HepG2 (cell line): ENCODE measurements around the gene PEX11A.

Experiments used
- BORCS8-MEF2B ChIP-seq: sonication (generic); formaldehyde crosslinking; IDR thresholded peaks from 2 replicates; pipeline ENCODE4 v1.8.0; 2022; ENCODE audit warnings: mild to moderate bottlenecking, missing genetic modification reagents
- EZH2 ChIP-seq: conservative IDR thresholded peaks from 2 replicates; pipeline ENCODE4 v1.6.1; 2012; ENCODE audit warnings: mild to moderate bottlenecking, low read depth, low read length, moderate library complexity
- FLYWCH1 ChIP-seq: sonication (generic); formaldehyde crosslinking; IDR thresholded peaks from 2 replicates; pipeline ENCODE4 v1.8.1; 2023; ENCODE audit warnings: mild to moderate bottlenecking, missing genetic modification reagents
- FOXC1 ChIP-seq: sonication (generic); formaldehyde crosslinking; IDR thresholded peaks from 2 replicates; pipeline ENCODE4 v1.8.0; 2022; ENCODE audit warnings: mild to moderate bottlenecking, missing genetic modification reagents, borderline replicate concordance
- KLF11 ChIP-seq: IDR thresholded peaks from 2 replicates; pipeline ENCODE4 v1.6.1; 2016; ENCODE audit warnings: missing compliant biosample characterization
- MAFK ChIP-seq, 2 experiments: IDR thresholded peaks in 1 of 2; conservative IDR thresholded peaks in 1 of 2; 2 replicates each; pipeline ENCODE4 v1.6.1; 2011; ENCODE audit warnings: improper control_type of control experiment in 2 of 2, low read length in 2 of 2
- NFE2 ChIP-seq: sonication (generic); formaldehyde crosslinking; IDR thresholded peaks from 2 replicates; pipeline ENCODE4 v1.4.0; 2020; ENCODE audit warnings: missing genetic modification reagents
- RFX5 ChIP-seq: IDR thresholded peaks from 2 replicates; pipeline ENCODE4 v1.6.1; 2011; ENCODE audit warnings: low read depth, low read length, improper control_type of control experiment
- TBP ChIP-seq: sonication (generic); formaldehyde crosslinking; IDR thresholded peaks from 2 replicates; pipeline ENCODE4 v1.5.0; 2020; ENCODE audit warnings: missing genetic modification reagents
- ZFP36L1 ChIP-seq: sonication (generic); formaldehyde crosslinking; IDR thresholded peaks from 2 replicates; pipeline ENCODE4 v1.8.0; 2022; ENCODE audit warnings: mild to moderate bottlenecking, missing genetic modification reagents, moderate library complexity
- TF ChIP-seq, protein P1 (sequence below): sonication (generic); formaldehyde crosslinking; IDR thresholded peaks from 2 replicates; pipeline ENCODE4 v1.8.0; 2022; ENCODE audit warnings: mild to moderate bottlenecking, missing genetic modification reagents, moderate library complexity
- TF ChIP-seq, protein P2 (sequence below): sonication (generic); formaldehyde crosslinking; IDR thresholded peaks from 2 replicates; pipeline ENCODE4 v1.5.0; 2020; ENCODE audit warnings: missing genetic modification reagents, mild to moderate bottlenecking, borderline replicate concordance
- TF ChIP-seq, protein P3 (sequence below): sonication (generic); formaldehyde crosslinking; IDR thresholded peaks from 2 replicates; pipeline ENCODE4 v1.5.0; 2020; ENCODE audit warnings: mild to moderate bottlenecking, missing genetic modification reagents, moderate library complexity

DNA sequence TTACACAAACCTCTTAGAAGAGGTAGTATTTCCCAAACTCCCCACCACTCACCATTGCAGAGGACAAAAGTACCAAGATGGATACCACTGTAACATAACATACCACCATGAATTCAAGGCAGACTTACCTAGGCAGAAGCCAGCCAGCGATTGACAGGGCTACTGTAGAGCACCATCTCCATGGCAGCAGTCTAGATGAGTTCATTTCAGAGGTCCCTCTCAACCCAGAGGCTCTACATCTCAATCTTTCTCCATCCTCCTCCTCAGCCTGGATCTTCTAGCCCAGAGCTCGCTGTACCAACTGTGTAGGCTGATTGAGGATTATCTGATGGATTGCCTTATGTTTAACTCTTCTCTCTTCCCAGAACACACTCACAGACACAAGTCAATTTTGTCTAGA, 9.4 kb downstream of the PEX11A start:
- no peak for TF ChIP-seq FLYWCH1 (CRISPR knock-in tag)
- no peak for TF ChIP-seq FOXC1 (CRISPR knock-in tag)
- no peak for TF ChIP-seq BORCS8-MEF2B
- TF ChIP-seq, protein P1, sequence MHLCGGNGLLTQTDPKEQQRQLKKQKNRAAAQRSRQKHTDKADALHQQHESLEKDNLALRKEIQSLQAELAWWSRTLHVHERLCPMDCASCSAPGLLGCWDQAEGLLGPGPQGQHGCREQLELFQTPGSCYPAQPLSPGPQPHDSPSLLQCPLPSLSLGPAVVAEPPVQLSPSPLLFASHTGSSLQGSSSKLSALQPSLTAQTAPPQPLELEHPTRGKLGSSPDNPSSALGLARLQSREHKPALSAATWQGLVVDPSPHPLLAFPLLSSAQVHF (CRISPR knock-in tag): no peak
- TF ChIP-seq, protein P2, sequence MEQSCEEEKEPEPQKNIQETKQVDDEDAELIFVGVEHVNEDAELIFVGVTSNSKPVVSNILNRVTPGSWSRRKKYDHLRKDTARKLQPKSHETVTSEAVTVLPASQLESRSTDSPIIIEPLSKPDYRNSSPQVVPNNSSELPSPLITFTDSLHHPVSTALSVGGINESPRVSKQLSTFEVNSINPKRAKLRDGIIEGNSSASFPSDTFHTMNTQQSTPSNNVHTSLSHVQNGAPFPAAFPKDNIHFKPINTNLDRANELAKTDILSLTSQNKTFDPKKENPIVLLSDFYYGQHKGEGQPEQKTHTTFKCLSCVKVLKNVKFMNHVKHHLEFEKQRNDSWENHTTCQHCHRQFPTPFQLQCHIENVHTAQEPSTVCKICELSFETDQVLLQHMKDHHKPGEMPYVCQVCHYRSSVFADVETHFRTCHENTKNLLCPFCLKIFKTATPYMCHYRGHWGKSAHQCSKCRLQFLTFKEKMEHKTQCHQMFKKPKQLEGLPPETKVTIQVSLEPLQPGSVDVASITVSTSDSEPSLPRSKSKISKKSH: no peak
- no peak for TF ChIP-seq ZFP36L1 (CRISPR knock-in tag)
- no peak for TF ChIP-seq EZH2
- TF ChIP-seq KLF11 (CRISPR knock-in tag): no peak
- no peak for TF ChIP-seq MAFK (conservative IDR thresholded peaks at IDR 0.05 in 1 of 2, IDR thresholded peaks at IDR 0.05 in 1 of 2; ENCODE audit: low read length in 2 of 2)
- TF ChIP-seq, protein P3, sequence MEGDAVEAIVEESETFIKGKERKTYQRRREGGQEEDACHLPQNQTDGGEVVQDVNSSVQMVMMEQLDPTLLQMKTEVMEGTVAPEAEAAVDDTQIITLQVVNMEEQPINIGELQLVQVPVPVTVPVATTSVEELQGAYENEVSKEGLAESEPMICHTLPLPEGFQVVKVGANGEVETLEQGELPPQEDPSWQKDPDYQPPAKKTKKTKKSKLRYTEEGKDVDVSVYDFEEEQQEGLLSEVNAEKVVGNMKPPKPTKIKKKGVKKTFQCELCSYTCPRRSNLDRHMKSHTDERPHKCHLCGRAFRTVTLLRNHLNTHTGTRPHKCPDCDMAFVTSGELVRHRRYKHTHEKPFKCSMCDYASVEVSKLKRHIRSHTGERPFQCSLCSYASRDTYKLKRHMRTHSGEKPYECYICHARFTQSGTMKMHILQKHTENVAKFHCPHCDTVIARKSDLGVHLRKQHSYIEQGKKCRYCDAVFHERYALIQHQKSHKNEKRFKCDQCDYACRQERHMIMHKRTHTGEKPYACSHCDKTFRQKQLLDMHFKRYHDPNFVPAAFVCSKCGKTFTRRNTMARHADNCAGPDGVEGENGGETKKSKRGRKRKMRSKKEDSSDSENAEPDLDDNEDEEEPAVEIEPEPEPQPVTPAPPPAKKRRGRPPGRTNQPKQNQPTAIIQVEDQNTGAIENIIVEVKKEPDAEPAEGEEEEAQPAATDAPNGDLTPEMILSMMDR (CRISPR knock-in tag): no peak
- no peak for TF ChIP-seq RFX5
- TF ChIP-seq TBP (CRISPR knock-in tag): no peak
- TF ChIP-seq NFE2 (CRISPR knock-in tag): no peak
